ENCODE results near the gene MMS22L.

MMS22L gene

GRCh38 chr6:97110149-97110548 lies 172.9 kb downstream of the MMS22L start:
- no peak for TF ChIP-seq PAX5 (IDR thresholded peaks at IDR 0.05; ENCODE audit: insufficient read depth, low read length, severe bottlenecking)
- TF ChIP-seq POLR2A (IDR thresholded peaks at IDR 0.05; ENCODE audit: low read depth, low read length) = no peak
- TF ChIP-seq POLR2AphosphoS5 (IDR thresholded peaks at IDR 0.05; ENCODE audit: low read depth, low read length) = no peak
- TF ChIP-seq POU2F2 (IDR thresholded peaks at IDR 0.05; ENCODE audit: low read depth, low read length) = no peak
- DNase-seq (ENCODE audit: insufficient read length, low spot score) (no peak), FAIRE-seq (no peak)

DNA sequence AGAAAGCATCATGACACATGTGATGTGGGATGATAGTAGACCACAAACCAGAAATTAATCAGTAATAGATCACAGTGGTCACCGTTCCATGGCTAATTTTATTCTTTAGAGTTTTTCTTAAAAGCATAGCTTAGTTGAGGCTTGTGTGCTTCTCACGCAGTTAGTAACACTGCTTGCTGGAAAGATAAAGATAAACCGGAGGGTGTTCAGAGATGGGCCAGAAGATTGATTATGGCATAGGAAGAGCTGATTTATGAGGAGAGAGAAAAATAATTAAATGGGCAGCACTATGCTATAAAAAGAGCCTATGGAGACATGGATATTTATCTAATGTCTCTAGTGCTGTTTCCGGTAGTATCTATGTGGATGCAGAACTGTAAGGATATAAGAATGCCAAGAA lies 173.6 kb downstream of the MMS22L start:
- no peak for FAIRE-seq
- TF ChIP-seq POLR2A (IDR thresholded peaks at IDR 0.05; ENCODE audit: low read depth, low read length) (no peak), POU2F2 (IDR thresholded peaks at IDR 0.05; ENCODE audit: low read depth, low read length) (no peak), SPI1 (IDR thresholded peaks at IDR 0.05; ENCODE audit: low read depth, low read length) (no peak), PAX5 (IDR thresholded peaks at IDR 0.05; ENCODE audit: insufficient read depth, low read length, severe bottlenecking) (no peak), POLR2AphosphoS5 (IDR thresholded peaks at IDR 0.05; ENCODE audit: low read depth, low read length) (no peak), TAF1 (IDR thresholded peaks at IDR 0.05; ENCODE audit: low read depth, low read length) (no peak)
- DNase-seq (ENCODE audit: insufficient read length, low spot score) = no peak

- FAIRE-seq = no peak
- TF ChIP-seq POLR2A (IDR thresholded peaks at IDR 0.05; ENCODE audit: low read depth, low read length) = no peak
- TF ChIP-seq POU2F2 (IDR thresholded peaks at IDR 0.05; ENCODE audit: low read depth, low read length) = no peak
- TF ChIP-seq SPI1 (IDR thresholded peaks at IDR 0.05; ENCODE audit: low read depth, low read length) = no peak
- TF ChIP-seq TAF1 (IDR thresholded peaks at IDR 0.05; ENCODE audit: low read depth, low read length) = no peak
- no peak for TF ChIP-seq PAX5 (IDR thresholded peaks at IDR 0.05; ENCODE audit: insufficient read depth, low read length, severe bottlenecking)
- no peak for TF ChIP-seq POLR2AphosphoS5 (IDR thresholded peaks at IDR 0.05; ENCODE audit: low read depth, low read length)
- DNase-seq (ENCODE audit: insufficient read length, low spot score) = no peak
Observed at GRCh38 chr6:97102145-97102790, 180.7 kb downstream of the MMS22L start.

DNA sequence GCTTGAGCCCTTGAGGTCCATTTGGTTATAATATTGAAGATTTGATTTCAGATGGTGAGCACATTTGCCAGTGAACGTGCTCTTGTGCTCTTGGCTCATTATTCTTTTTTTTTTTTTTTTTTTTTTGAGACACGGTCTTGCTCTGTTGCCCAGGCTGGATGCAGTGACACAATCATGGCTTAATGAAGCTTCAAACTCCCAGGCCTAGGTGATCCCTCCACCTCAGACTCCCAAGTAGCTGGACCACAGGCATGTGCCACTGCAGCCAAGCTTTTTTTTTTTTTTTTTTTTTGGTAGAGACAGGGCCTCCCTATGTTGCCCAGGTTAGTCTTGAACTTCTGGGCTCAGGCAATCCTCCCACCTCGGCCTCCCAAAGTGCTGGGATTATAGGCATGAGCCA lies 182.3 kb downstream of the MMS22L start:
- TF ChIP-seq POU2F2 (IDR thresholded peaks at IDR 0.05; ENCODE audit: low read depth, low read length) (no peak), POLR2A (IDR thresholded peaks at IDR 0.05; ENCODE audit: low read depth, low read length) (no peak), PAX5 (IDR thresholded peaks at IDR 0.05; ENCODE audit: insufficient read depth, low read length, severe bottlenecking) (no peak), POLR2AphosphoS5 (IDR thresholded peaks at IDR 0.05; ENCODE audit: low read depth, low read length) (no peak), TAF1 (IDR thresholded peaks at IDR 0.05; ENCODE audit: low read depth, low read length) (no peak), SPI1 (IDR thresholded peaks at IDR 0.05; ENCODE audit: low read depth, low read length) (no peak)
- no peak for FAIRE-seq
- DNase-seq (ENCODE audit: insufficient read length, low spot score) = no peak

GRCh38 chr6:97097068-97098047 lies 185.7 kb downstream of the MMS22L start:
- no peak for TF ChIP-seq POLR2A (IDR thresholded peaks at IDR 0.05; ENCODE audit: low read depth, low read length)
- TF ChIP-seq POLR2AphosphoS5 (IDR thresholded peaks at IDR 0.05; ENCODE audit: low read depth, low read length) = no peak
- TF ChIP-seq PAX5 (IDR thresholded peaks at IDR 0.05; ENCODE audit: insufficient read depth, low read length, severe bottlenecking) = no peak
- TF ChIP-seq POU2F2 (IDR thresholded peaks at IDR 0.05; ENCODE audit: low read depth, low read length) = no peak
- no peak for TF ChIP-seq TAF1 (IDR thresholded peaks at IDR 0.05; ENCODE audit: low read depth, low read length)
- TF ChIP-seq SPI1 (IDR thresholded peaks at IDR 0.05; ENCODE audit: low read depth, low read length) = no peak
- no peak for FAIRE-seq
- DNase-seq (ENCODE audit: insufficient read length, low spot score) = no peak

DNA sequence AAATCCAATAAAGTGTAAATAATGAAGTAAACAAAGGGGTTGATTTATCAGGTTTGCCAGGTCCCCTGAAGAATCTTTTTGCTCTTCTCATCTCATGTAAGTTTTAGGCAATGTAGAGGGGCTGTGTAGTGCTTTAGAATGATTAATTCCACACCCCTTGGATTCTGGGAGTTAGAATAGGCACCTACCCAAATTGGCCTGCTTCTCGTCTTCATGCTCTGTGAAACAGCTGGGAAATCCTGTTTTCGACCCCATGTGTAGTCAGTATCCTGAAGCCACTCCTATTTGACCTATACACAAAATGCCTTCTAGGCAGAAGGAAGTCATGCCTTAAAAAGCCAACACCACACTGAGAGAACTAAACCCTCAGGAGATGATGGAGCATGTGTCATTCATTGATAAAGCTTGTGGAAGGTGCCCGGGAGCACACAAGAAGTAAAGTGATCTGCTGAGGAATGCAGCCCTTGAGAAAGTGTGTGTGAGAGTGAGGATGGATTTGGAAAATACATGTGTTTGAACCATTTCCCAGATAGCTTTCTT lies 187.6 kb downstream of the MMS22L start:
- no peak for DNase-seq (ENCODE audit: insufficient read length, low spot score)
- TF ChIP-seq PAX5 (IDR thresholded peaks at IDR 0.05; ENCODE audit: insufficient read depth, low read length, severe bottlenecking) = no peak
- TF ChIP-seq SPI1 (IDR thresholded peaks at IDR 0.05; ENCODE audit: low read depth, low read length) = no peak
- TF ChIP-seq TAF1 (IDR thresholded peaks at IDR 0.05; ENCODE audit: low read depth, low read length) = no peak
- no peak for TF ChIP-seq POLR2A (IDR thresholded peaks at IDR 0.05; ENCODE audit: low read depth, low read length)
- no peak for FAIRE-seq

GRCh38 chr6:97094376-97094775 lies 188.6 kb downstream of the MMS22L start:
- FAIRE-seq (no peak), DNase-seq (ENCODE audit: insufficient read length, low spot score) (no peak)
- no peak for TF ChIP-seq POU2F2 (IDR thresholded peaks at IDR 0.05; ENCODE audit: low read depth, low read length)
- no peak for TF ChIP-seq PAX5 (IDR thresholded peaks at IDR 0.05; ENCODE audit: insufficient read depth, low read length, severe bottlenecking)
- no peak for TF ChIP-seq SPI1 (IDR thresholded peaks at IDR 0.05; ENCODE audit: low read depth, low read length)
- no peak for TF ChIP-seq POLR2A (IDR thresholded peaks at IDR 0.05; ENCODE audit: low read depth, low read length)
- no peak for TF ChIP-seq POLR2AphosphoS5 (IDR thresholded peaks at IDR 0.05; ENCODE audit: low read depth, low read length)
- no peak for TF ChIP-seq TAF1 (IDR thresholded peaks at IDR 0.05; ENCODE audit: low read depth, low read length)

- TF ChIP-seq SPI1 (IDR thresholded peaks at IDR 0.05; ENCODE audit: low read depth, low read length) (no peak), PAX5 (IDR thresholded peaks at IDR 0.05; ENCODE audit: insufficient read depth, low read length, severe bottlenecking) (no peak)
- no peak for DNase-seq (ENCODE audit: insufficient read length, low spot score)
- no peak for FAIRE-seq
Observed at GRCh38 chr6:97092673-97093305, 190.2 kb downstream of the MMS22L start.
